Measurements from ENCODE around the gene ZNF710.

ZNF710 gene

GRCh38 chr15:90037961-90038631 lies 37.0 kb downstream of the ZNF710 start:
- DNase-seq (ENCODE audit: low read depth, low spot score): no peak

- DNase-seq (ENCODE audit: low read depth, low spot score): no peak
Observed at GRCh38 chr15:90038632-90039095, 37.5 kb downstream of the ZNF710 start.

- no peak for DNase-seq (ENCODE audit: low read depth, low spot score)
Observed at GRCh38 chr15:90039996-90040395, 38.9 kb downstream of the ZNF710 start.

- DNase-seq (ENCODE audit: low read depth, low spot score): no peak
Observed at GRCh38 chr15:90040618-90041017, 39.5 kb downstream of the ZNF710 start.

- no peak for DNase-seq (ENCODE audit: low read depth, low spot score)
Observed at GRCh38 chr15:90042356-90042755, 41.2 kb downstream of the ZNF710 start.

GRCh38 chr15:90042766-90043529 lies 41.8 kb downstream of the ZNF710 start:
- DNase-seq (ENCODE audit: low read depth, low spot score): no peak

GRCh38 chr15:90043530-90044010 lies 42.4 kb downstream of the ZNF710 start:
- DNase-seq (ENCODE audit: low read depth, low spot score): peak; percentile 44

- no peak for DNase-seq (ENCODE audit: low read depth, low spot score)
Observed at GRCh38 chr15:90044191-90044590, 43.1 kb downstream of the ZNF710 start.

- DNase-seq (ENCODE audit: low read depth, low spot score): no peak
Observed at GRCh38 chr15:90044916-90045371, 43.8 kb downstream of the ZNF710 start.

- no peak for DNase-seq (ENCODE audit: low read depth, low spot score)
Observed at GRCh38 chr15:90046289-90046688, 45.2 kb downstream of the ZNF710 start.

- DNase-seq (ENCODE audit: low read depth, low spot score): no peak
Observed at GRCh38 chr15:90046911-90047392, 45.8 kb downstream of the ZNF710 start.

GRCh38 chr15:90047956-90048575 lies 46.9 kb downstream of the ZNF710 start:
- no peak for DNase-seq (ENCODE audit: low read depth, low spot score)

GRCh38 chr15:90049030-90049429 lies 47.9 kb downstream of the ZNF710 start:
- DNase-seq (ENCODE audit: low read depth, low spot score): no peak

- no peak for DNase-seq (ENCODE audit: low read depth, low spot score)
Observed at GRCh38 chr15:90049666-90050604, 48.8 kb downstream of the ZNF710 start.

- DNase-seq (ENCODE audit: low read depth, low spot score): peak; percentile 59
Observed at GRCh38 chr15:90051874-90052273, 50.8 kb downstream of the ZNF710 start.

- no peak for DNase-seq (ENCODE audit: low read depth, low spot score)
Observed at GRCh38 chr15:90053685-90054466, 52.8 kb downstream of the ZNF710 start.

GRCh38 chr15:90054618-90055097 lies 53.5 kb downstream of the ZNF710 start:
- no peak for DNase-seq (ENCODE audit: low read depth, low spot score)

GRCh38 chr15:90055182-90055581 lies 54.1 kb downstream of the ZNF710 start:
- DNase-seq (ENCODE audit: low read depth, low spot score): no peak

- DNase-seq (ENCODE audit: low read depth, low spot score): no peak
Observed at GRCh38 chr15:90056529-90056928, 55.4 kb downstream of the ZNF710 start.

- DNase-seq (ENCODE audit: low read depth, low spot score): no peak
Observed at GRCh38 chr15:90058308-90058707, 57.2 kb downstream of the ZNF710 start.
